T47D (cell line): ENCODE data around the gene AXIN1.
A peak's percentile ranks its signal among the peaks of the same experiment; 100 is the strongest.

Source experiments
- DNase-seq, 2 experiments: peaks; one replicate each; pipeline versions ENCODE4 v3.0.0 to v3.0.0-alpha.2; 2011 to 2012; ENCODE audit warnings: low read depth in 1 of 2, low spot score in 1 of 2
- JUND ChIP-seq: IDR thresholded peaks from 2 replicates; pipeline ENCODE4 v1.6.1; 2012; ENCODE audit warnings: low read depth
- in situ Hi-C: cut with HindIII; loops from 2 replicates; pipeline ENCODE4 v1.10.0; 2016; ENCODE audit warnings: low sequenced_read_pairs, low pct_unique_long_range_greater_than_20kb

AXIN1 gene

GRCh38 chr16:377419-377951 is 25.0 kb upstream of the AXIN1 start:
- DNase-seq, result no peak
- in situ Hi-C loops, result no loop called here
- no peak for TF ChIP-seq JUND

- in situ Hi-C loops, result no loop called here
- no peak for TF ChIP-seq JUND
Measured at GRCh38 chr16:376817-377418, 24.4 kb upstream of the AXIN1 start.

GRCh38 chr16:375927-376816 is 23.6 kb upstream of the AXIN1 start:
- in situ Hi-C loops, result no loop called here
- no peak for TF ChIP-seq JUND
- no peak for DNase-seq

More at GRCh38 chr16:376817-377418, 24.4 kb upstream of the AXIN1 start:
- no peak for DNase-seq

DNA sequence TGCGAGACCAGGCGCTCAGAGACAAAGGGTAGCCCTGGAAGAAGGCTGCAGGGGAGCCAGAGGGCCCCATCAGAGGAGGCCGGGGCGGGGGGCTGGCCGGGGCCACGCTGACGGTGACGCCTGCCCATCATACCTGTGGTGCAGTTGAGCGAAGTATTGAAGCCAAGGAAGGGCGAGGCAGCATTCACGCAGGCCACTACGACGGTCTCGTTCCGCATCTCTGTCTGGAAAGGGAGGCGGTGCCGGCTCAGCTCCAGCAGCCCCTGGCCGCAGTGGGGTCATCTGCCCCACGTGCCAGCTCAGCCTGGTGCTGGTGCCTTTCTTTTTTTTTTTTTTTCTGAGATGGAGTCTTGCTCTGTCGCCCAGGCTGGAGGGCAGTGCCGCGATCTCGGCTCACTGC is 22.7 kb upstream of the AXIN1 start:
- DNase-seq, result no peak
- in situ Hi-C loops, result no loop called here
- TF ChIP-seq JUND, result no peak

DNA sequence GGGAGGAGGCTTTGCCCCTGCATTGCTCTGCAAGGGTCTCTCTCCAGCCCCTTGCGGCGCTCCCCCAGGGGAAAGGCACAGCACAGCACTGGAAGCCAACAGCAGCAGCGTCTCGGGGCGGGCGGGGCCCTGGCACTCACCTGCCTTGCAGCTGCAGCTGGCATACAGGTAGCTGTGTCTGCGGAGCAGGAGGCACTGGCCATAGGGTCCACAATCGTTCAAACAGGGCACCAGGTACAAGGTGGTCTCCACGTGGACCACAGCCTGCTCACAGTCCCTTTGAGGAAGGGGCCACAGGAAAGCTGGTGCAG is 22.0 kb upstream of the AXIN1 start:
- no peak for TF ChIP-seq JUND
- DNase-seq, result no peak
- in situ Hi-C loops, result no loop called here

DNA sequence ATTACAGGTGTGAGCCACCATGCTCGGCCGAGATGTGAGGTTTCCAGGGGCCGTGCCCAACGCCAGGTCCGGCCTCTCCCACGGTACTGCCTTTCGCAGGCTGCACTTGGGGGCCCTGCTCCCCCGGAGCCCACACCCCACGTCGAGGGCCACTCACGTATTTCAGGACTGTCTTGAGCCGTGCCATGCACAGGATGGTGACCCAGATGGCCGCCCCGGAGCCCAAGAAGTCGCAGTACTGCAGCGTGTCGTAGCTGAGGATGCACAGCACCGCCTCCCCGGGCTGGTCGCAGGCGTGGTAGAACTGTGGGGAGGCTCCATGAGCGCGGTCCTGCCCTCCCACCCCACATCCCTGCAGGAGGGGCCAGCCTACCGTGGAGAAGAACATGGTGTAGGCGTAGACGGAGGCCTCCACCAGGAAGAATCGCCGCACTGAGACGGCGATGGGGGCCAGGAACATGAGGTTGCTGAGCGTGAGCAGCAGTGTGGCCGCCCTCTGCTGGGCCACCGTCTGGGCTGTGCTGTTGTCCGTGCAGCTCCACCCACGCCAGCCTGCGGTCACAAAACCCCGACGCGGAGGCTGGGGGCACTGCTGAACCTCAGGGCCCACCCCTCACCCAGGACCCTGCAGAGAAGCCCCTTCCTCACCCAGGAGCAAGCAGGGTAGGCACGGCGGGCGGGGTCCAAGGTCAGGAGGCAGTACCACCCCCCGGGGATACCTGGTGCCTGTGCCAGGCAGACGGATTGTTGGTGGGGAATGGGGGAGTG is 21.5 kb upstream of the AXIN1 start:
- TF ChIP-seq JUND, result no peak
- in situ Hi-C loops, result no loop called here
- DNase-seq, result no peak

DNA sequence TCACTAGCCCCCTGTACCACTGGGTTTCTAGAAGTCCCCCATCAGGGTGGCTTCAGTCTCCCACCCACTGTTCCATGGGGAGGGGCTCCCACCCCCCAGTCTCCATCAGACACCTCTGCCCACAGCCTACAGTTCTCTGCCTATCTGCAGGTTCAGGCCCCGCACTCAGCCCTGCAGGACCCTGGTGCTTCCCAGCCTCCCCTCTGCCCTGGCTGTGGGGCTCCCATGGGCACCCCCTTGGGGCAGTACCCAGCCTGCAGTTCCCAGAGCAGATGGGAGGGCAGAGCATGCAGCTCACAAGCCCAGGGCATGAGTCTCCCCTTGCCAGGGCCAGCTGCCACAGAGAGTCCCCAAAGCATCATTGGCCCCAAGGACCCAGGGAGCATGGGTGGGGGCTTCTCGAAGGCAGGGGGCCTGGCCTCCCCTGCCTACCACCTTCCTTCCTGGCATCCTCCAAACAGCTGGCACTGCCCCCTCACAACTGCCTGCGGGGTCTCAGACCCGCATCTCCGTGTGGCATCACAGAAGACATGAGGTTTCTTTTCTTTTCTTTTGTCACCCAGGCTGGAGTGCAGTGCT is 20.6 kb upstream of the AXIN1 start:
- in situ Hi-C loops, result no loop called here
- no peak for DNase-seq
- TF ChIP-seq JUND, result no peak

DNA sequence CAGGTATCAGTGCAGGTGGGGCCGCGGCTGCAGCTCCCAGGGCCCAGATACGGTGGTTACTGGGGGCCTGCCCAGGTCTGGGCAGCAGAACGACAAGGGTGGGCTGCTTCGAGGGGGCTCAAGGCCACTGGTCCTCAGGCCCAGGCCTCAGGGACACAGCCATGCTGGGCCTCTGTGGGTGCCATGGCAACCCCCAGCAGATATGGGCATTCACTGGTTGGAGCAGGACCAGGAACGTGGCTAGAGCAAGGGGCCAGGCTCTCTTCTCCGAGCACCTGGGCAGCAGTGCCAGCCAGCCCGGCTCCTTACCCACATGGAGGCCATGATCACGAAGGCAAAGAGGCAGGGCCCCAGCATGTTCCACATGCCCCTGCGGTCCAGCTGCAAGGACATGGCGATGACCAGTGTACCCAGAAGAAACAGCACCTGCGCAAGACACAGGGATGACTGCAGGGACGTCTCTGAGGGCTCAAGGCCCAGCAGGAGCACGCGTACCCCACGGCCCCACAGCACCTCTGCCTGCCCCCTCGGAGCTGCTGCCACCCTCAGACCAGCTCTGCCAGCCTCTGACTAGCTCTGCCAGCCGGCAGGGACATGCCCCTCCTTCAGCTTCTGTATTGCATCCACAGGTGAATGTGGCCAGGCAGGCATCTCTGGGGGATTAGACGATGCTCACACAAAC is 19.9 kb upstream of the AXIN1 start:
- no peak for TF ChIP-seq JUND
- in situ Hi-C loops, result no loop called here
- no peak for DNase-seq

DNA sequence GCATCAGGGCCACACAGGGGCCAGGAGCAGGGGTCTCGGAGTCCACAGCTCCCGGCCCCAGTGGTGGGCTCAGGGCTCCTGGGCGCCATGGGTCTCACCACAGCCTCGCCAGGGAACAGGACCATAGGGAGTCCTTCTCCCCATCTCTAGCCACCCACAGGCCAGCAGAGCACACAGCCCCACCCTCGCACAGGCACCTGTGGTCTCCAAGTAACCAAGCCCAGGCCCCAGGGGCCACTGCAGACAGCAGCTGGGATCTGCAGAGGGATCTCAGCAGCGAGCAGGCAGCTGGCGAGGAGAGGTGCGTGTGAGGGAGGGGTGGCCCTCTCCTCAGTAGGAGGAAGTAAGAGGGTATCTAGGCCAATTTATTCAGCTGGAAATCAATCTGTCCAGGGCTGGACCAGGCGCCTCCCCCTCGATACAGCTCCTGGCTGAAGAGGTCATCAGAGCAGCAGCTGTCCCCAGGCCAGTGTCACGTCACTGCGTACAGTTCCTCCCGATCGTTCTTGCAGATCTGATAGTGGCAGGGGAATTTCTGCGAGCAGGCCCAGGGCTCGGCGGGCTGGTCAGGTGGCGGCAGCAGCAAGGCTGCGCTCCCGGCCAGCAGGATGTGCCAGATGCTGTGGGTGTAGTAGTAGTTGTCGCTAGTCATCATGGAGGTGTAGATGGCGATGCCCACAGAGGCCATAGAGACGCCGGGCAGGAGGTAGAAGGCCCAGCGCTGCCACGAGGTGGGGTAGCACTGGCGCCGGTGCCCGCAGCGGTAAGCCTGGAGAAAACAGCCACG is 19.2 kb upstream of the AXIN1 start:
- TF ChIP-seq JUND, result no peak
- no peak for DNase-seq
- in situ Hi-C loops, result no loop called here

DNA sequence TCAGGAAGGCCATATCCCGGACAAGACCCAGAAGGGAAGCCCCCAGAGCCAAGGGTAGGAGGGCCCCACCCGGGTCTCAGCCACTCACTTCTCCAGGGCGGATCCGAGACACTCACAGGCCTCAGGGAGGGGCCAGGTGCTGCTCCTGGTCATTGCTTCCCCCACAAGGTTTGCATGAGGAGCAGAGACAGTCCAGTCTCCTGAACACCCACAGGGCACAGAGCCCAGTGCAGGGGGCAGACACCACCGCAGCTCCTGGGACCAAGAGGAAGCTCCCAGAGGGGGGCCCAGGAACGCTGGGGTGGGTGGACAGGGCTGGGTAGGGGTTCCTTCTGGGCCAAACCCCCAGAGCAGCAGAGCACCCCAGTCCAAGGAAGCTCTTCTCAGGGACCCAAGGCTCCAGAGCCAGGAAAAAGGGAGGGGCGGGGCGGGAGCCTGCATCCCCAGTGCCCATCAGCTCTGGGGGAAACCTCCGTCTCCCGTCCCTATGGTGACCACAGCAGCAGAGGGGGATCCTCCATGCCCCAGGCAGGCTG is 18.5 kb upstream of the AXIN1 start:
- no peak for TF ChIP-seq JUND
- no peak for DNase-seq
- in situ Hi-C loops, result no loop called here

GRCh38 chr16:370443-370842 is 17.9 kb upstream of the AXIN1 start, which contains the start of gene MRPL28:
Gene MRPL28, minus strand, starts transcription at chr16:370538. Its CDS starts 320 bp downstream, at chr16:370218.
- in situ Hi-C loops, result no loop called here
- peak; percentile 95 to 96 for DNase-seq
- TF ChIP-seq JUND, result no peak
